Measurements from ENCODE around the gene SARS2.
"Not testable (repeated sequence)": the region's sequence is repeated elsewhere in the genome, so short reads cannot be mapped to it uniquely, and the experiment has no call there.

Gene SARS2

GRCh38 chr19:38929929-38930775 lies at the start of gene SARS2:
Gene SARS2 (minus strand): TSS chr19:38930763. CDS start chr19:38930736, 27 bp downstream.
- peak; percentile 86 to 91 for DNase-seq (ENCODE audit: low read depth in 2 of 2)

- DNase-seq (ENCODE audit: low read depth in 2 of 2): no peak
Observed at GRCh38 chr19:38979812-38980211, 49.2 kb upstream of the SARS2 start.

GRCh38 chr19:38978326-38978689 lies 47.7 kb upstream of the SARS2 start:
- DNase-seq (ENCODE audit: low read depth in 2 of 2): no peak

DNA sequence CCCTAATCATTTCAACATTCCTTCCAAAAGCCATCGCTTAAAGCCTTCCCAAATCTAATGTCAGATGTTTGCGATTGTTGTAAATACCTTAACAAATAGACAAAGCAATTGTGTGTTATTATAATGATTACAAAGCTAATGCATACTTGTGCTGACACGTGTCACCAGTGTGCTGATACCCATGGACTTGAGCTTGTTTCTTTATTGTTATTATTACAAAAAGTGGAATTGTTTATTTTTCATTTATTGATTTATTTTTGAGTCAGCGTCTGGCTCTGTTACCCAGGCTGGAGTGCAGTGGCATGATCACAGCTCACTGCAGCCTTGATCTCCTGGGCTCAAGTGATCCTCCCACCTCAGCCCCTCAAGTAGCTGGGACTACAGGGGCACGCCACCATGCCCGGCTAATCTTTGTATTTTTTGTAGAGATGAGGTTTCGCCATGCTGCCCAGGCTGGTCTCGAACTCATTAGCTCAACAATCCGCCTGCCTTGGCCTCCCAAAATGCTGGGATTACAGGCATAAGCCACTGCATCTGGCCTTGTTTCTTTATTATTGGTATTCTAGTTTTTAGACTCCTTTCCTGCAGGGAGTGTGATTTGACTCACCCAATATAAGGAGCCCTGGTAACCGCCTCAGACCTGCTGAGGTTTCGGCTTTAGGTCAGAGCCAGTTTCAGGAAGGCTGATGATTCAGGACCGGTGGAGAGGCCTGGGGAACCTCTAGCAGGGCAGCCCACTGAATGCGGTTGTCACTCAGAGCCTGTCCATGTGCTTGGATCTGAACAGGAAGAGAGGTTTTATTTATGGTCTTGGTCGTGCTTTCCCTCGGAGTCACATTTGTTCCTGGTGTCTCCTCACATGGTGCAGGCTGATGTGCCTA lies 47.1 kb upstream of the SARS2 start:
- DNase-seq (ENCODE audit: low read depth in 2 of 2): no peak

- no peak for DNase-seq (ENCODE audit: low read depth in 2 of 2)
Observed at GRCh38 chr19:38975861-38976271, 45.3 kb upstream of the SARS2 start.

DNA sequence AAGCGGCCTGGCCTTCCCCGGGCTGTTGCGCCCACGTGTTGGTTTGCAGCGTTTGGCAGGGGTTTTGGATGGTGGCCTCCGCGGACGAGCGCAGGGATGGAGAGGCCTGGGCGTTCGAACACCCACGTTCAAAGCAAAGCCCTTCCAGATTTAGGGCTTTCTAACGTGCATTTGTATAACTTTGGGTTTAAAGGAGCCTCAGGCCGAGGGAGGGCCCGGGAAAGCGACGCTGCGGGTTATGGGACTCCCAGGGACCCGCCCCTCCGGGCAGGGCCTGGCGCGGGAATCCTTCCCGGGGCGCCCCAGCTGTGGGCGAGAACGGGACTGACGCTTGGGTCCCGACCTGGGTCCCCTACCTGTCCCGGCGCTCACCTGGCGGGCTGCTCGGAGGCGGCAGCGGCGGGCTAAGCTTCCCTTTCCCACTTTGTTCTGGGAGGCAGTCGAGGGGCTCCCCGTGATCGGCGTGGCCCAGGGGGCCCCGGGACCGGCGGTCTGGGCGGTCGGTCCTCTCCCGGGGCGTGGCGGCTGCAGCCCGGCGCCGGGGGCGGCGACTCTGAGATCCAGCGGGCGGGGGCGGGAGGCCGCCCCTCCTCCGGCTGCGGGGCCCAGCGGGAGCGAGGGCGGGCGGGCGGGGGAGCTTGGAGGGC lies 44.8 kb upstream of the SARS2 start, which contains the start of gene FBXO17:
TSS of gene FBXO17 (minus strand) at position 529 of the 647 bp plus-strand sequence. CDS start 25,423 bp downstream, outside the sequence.
- DNase-seq (ENCODE audit: low read depth in 2 of 2): no peak

- no peak for DNase-seq (ENCODE audit: low read depth in 2 of 2)
Observed at GRCh38 chr19:38974624-38975213, 44.2 kb upstream of the SARS2 start.

DNA sequence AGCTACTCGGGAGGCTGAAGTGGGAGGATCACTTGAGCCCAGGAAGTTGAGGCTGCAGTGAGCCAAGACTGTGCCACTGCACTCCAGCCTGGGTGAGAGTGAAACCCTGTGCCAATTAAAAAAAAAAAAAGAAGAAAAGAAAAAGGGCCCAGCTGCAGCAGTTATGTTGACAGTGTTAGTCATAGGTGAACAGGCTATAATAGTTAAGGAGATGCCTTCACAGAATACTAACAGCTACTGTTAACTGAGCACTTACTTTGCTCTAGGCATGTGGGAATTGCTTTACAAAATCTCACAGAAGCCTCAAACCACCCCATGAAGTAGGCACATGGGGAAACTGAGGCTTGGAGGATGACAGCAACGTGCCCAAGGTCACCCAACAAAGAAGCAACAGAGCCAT lies 41.1 kb upstream of the SARS2 start:
- no peak for DNase-seq (ENCODE audit: low read depth in 2 of 2)

DNA sequence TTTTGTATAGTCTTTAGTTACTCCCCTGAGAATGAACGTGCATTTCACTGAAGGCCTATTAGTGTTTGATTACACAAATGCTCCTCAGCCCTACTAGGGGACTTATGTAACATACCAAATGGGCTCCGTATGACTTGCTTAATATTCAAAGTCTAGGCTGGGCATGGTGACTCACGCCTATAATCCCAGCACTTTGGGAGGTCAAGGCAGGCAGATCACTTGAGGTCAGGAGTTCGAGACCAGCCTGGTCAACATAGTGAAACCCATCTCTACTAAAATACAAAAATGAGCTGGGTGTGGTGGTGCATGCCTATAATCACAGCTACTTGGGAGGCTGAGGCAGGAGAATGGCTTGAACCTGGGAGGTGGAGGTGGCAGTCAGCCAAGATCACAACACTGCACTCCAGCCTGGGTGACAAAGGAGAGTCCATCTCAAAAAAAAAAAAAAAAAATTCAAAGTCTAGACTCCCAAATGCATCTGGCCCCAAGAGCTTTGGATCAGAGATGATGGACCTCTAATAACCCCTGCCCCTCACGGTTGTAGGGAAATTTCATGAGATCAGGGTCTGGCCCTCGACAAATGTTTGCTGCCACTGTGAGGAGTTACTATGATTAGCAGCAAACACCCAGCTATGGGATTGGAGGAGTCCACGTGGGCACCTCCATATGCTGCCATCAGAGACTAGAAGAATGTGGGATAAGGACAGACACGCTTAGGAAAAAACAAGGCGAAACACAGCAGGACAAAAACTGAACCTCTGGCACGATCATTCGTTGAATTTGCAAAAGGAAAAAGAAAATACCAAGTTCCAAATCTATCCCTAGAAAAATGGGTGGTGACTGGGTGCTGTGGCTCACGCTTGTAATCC lies 40.3 kb upstream of the SARS2 start:
- DNase-seq (ENCODE audit: low read depth in 2 of 2): no peak

DNA sequence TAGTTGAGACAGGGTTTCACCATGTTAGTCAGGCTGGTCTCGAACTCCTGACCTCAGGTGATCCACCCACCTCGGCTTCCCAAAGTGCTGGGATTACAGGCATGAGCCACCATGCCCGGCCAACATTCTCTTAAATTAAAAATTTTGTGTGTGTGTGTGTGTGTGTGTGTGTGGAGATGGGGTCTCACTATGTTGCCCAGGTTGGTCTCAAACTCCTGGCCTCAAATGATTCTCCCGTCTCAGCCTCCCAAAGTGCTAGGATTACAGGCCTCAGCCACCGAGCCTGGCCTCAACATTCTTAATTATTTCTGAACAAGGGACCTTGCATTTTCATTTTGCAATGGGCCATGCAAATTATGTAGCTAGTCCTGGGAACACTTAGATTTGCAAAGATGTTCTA lies 35.6 kb upstream of the SARS2 start:
- DNase-seq (ENCODE audit: low read depth in 2 of 2): not testable (repeated sequence)

DNA sequence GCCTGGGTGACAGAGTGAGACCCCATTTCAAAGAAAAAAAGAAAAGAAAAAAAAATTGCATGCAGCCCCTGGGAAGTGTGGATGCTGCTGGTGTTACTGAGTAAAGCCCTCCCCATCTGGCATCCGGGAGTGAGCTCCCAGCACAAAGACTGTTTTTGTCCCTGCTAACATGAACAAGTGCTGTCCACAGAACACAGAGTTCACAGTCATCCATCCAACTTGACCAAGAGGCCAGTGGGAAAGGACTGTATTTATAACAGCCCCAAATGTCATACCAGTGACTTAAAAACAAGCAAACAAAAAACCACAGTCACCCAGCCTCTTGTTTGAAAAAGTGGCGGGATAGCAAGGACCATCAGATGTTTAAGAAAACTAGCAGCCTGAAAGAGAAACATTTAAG lies 34.2 kb upstream of the SARS2 start:
- DNase-seq (ENCODE audit: low read depth in 2 of 2): no peak

- no peak for DNase-seq (ENCODE audit: low read depth in 2 of 2)
Observed at GRCh38 chr19:38959618-38960017, 29.1 kb upstream of the SARS2 start.

GRCh38 chr19:38958301-38958700 lies 27.7 kb upstream of the SARS2 start:
- DNase-seq (ENCODE audit: low read depth in 2 of 2): no peak

DNA sequence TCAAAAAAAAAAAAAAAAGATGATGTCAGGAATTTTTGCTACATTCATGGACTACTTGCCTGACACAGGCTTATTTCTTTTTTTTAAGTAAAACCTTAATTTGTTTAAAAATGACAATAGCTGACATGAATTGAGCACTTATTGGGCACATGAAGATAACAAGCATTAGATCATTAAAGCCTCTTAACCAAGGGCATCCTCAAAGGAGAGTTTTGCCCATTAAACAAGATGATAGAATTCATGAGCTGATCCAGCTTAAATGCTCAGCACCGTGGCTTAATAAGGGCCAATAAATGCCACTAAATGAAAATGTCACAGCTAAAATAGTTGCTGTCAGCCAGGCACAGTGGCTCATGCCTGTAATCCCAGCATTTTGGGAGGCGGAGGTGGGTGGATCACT lies 25.7 kb upstream of the SARS2 start:
- no peak for DNase-seq (ENCODE audit: low read depth in 2 of 2)

- no peak for DNase-seq (ENCODE audit: low read depth in 2 of 2)
Observed at GRCh38 chr19:38953677-38954076, 23.1 kb upstream of the SARS2 start.

GRCh38 chr19:38952395-38953165 lies 22.0 kb upstream of the SARS2 start:
- DNase-seq (ENCODE audit: low read depth in 2 of 2): no peak

GRCh38 chr19:38951187-38951586 lies 20.6 kb upstream of the SARS2 start:
- no peak for DNase-seq (ENCODE audit: low read depth in 2 of 2)

DNA sequence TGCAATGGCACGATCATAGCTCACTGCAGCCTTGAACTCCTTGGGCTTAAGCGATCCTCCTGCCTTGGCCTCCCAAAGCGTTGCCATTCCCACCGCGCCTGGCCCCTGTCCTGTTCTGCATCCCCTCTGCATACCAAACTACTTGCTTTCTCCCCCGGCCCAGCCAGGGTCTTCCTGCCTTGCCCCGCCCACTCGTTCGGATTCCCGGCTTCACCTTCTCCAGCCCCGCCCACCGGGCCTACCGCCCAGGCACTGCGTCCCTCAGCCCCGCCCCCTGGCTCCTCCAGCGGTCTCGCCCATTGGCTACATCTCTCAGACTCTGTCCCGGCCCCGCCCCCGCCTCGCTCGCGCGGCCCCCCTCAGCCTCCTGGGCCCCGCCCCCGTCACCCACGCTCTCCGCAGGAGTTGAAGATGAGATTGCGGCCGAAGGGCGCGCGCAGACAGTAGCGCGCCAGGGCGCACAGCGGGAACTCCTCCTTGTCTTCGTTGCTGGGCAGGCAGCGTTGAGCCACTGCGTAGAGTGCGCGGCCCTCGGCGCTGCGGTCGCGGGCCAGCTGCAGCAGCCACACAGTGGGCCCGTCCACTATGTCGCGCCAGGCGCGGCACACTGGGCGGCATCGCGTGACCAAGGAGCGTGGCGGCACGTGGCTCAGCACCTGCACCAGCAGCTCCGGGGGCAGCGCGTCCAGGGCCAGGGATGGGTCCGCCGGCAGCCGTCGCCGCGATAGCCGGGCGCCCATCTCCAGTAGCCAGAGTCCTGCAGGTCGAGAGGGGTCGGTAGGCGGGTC lies 19.2 kb upstream of the SARS2 start:
- peak; percentile 79 to 82 for DNase-seq (ENCODE audit: low read depth in 2 of 2)
